Duodenal mucosa (tissue), 2 donors: ENCODE measurements around the gene GBX2.

ENCODE experiments used
- H3K27ac ChIP-seq: one replicate; pipeline ENCODE4 v1.7.0; 2013; ENCODE audit warnings: low read depth, low read length
- H3K27me3 ChIP-seq, 2 donors: one replicate each; pipeline ENCODE4 v1.7.0; 2013; ENCODE audit warnings: low read length in 2 of 2, control low read depth in 1 of 2; ENCODE audit not compliant: insufficient read depth in 2 of 2, control insufficient read depth in 1 of 2
- H3K36me3 ChIP-seq, 2 donors: one replicate each; pipeline ENCODE4 v1.7.0; 2013; ENCODE audit warnings: low read length in 2 of 2, control low read depth in 1 of 2; ENCODE audit not compliant: insufficient read depth in 2 of 2, control insufficient read depth in 1 of 2
- H3K4me1 ChIP-seq, 2 donors: one replicate each; pipeline ENCODE4 v1.7.0; 2013; ENCODE audit warnings: low read length in 2 of 2, control low read depth in 1 of 2; ENCODE audit not compliant: insufficient read depth in 2 of 2, control insufficient read depth in 1 of 2
- H3K4me3 ChIP-seq, 2 donors: one replicate each; pipeline ENCODE4 v1.7.0; 2013; ENCODE audit warnings: low read length in 2 of 2, low read depth in 1 of 2
- H3K9ac ChIP-seq, 2 donors: one replicate each; pipeline ENCODE4 v1.7.0; 2013; ENCODE audit warnings: low read length in 2 of 2, low read depth in 1 of 2
- H3K9me3 ChIP-seq, 2 donors: one replicate each; pipeline ENCODE4 v1.7.0; 2013; ENCODE audit warnings: low read length in 2 of 2, control low read depth in 1 of 2; ENCODE audit not compliant: control insufficient read depth in 1 of 2

Gene GBX2

GRCh38 chr2:236129935-236130334, 38.3 kb downstream of the GBX2 start:
- H3K4me1 ChIP-seq = no peaks in the 10 kb centered on the region
- no peak overlapping the region for H3K27ac ChIP-seq
- peaks cover 2 to 3% of the 10 kb centered on the region in 2 donors for H3K36me3 ChIP-seq
- no peaks in the 10 kb centered on the region for H3K27me3 ChIP-seq
- no peak overlapping the region for H3K4me3 ChIP-seq
- no peak overlapping the region for H3K9ac ChIP-seq
- H3K9me3 ChIP-seq = no peaks in the 10 kb centered on the region

DNA sequence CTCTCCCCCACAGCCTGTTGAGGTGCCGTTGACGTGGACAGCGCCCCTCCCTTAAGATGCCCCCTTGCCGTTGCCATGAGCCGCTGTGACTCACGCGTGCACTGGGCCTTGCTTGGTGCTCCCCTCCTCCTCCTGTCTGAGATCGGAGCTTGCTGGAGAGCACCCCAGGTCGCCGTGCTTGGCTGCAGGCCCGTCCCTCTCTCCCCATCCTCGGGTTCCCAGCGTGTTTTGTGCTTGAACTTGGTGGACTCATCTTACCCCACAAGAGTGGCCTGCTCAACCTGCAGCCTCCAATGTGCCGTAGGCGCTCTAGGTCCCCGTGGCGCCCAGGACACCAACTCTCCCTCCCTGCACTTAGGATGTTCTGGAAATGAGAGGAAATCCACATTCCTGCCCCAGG, 39.9 kb downstream of the GBX2 start:
- no peak overlapping the region for H3K27ac ChIP-seq
- H3K36me3 ChIP-seq = peaks cover 3 to 7% of the 10 kb centered on the region in 2 donors

DNA sequence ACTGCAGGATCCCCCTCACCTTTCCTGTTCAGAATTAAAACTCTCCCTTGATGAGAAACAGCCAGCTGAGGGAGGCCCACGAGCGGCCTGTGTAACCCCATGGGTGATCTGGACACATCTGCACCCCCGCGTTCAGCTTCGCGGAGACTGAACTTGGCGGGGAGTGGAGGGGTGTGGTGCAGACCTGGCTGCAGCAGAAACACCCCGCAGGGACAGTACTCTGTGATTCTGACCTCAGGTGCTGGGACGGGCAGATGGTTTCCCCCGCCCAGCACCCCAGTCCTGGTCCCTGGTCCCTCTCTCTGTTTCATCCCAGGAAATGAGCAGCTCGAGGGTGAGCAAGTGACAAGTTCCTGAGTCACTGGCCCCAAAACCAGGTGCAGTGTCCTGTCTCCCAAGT, 41.2 kb downstream of the GBX2 start:
- no peaks in the 10 kb centered on the region for H3K27me3 ChIP-seq
- H3K27ac ChIP-seq = no peak overlapping the region
- H3K36me3 ChIP-seq = peaks cover 3 to 14% of the 10 kb centered on the region in 2 donors
- H3K4me3 ChIP-seq = no peak overlapping the region
- H3K9ac ChIP-seq = no peak overlapping the region
- H3K4me1 ChIP-seq = no peaks in the 10 kb centered on the region
- H3K9me3 ChIP-seq = no peaks in the 10 kb centered on the region

More for the DNA sequence above, 39.9 kb downstream of the GBX2 start:
- Histone ChIP-seq H3K4me3 (no peak overlapping the region), H3K9me3 (no peaks in the 10 kb centered on the region), H3K9ac (no peak overlapping the region), H3K27me3 (no peaks in the 10 kb centered on the region), H3K4me1 (no peaks in the 10 kb centered on the region)

GRCh38 chr2:236125541-236125940, 42.6 kb downstream of the GBX2 start:
- Histone ChIP-seq H3K9me3 (no peaks in the 10 kb centered on the region), H3K27ac (no peak overlapping the region), H3K27me3 (no peaks in the 10 kb centered on the region), H3K36me3 (peaks cover 8 to 18% of the 10 kb centered on the region in 2 donors), H3K9ac (no peak overlapping the region), H3K4me3 (no peak overlapping the region), H3K4me1 (no peaks in the 10 kb centered on the region)

DNA sequence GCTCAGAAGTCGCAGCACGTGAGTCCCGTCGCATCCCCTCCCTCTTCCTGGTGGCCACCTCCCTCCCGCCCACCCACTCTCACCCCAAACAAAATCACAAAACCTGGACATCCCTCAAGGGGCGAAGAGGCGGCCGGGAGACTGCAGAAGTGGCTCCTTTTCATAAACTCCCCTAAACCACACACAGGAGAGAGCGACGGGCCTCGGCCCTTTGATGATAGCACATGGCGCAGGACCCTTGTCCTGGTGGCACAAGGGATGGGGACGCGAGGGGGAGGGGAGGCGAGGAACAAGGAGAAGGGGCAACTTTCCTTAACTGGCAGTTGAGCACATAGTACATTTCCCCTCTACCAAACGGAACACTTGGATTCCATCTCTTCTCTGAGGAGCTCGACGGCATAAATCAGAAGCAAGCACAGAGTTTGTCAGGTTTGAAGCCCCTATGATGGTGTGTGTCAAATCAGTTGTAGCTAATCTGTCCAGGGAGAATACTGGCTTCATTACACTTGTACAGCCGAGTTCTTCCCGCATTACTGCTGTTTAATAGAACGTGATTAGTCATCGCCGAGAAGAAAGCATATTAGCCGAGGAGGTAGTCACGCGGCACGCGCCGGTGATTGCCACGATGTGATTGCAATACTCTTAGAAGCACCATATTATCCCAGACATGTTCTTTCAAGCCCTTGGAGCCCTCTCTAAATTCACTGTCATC, 43.8 kb downstream of the GBX2 start:
- Histone ChIP-seq H3K4me1 (no peaks in the 10 kb centered on the region), H3K27me3 (no peaks in the 10 kb centered on the region), H3K36me3 (peaks cover 10 to 23% of the 10 kb centered on the region in 2 donors)

GRCh38 chr2:236123716-236124115, 44.5 kb downstream of the GBX2 start:
- no peak overlapping the region for H3K4me3 ChIP-seq
- no peaks in the 10 kb centered on the region for H3K27me3 ChIP-seq
- no peaks in the 10 kb centered on the region for H3K9me3 ChIP-seq
- H3K9ac ChIP-seq = no peak overlapping the region
- H3K27ac ChIP-seq = no peak overlapping the region
- peaks cover 10 to 23% of the 10 kb centered on the region in 2 donors for H3K36me3 ChIP-seq
- H3K4me1 ChIP-seq = no peaks in the 10 kb centered on the region

More for the DNA sequence above, 43.8 kb downstream of the GBX2 start:
- H3K9ac ChIP-seq = no peak overlapping the region
- H3K27ac ChIP-seq = no peak overlapping the region
- H3K4me3 ChIP-seq = no peak overlapping the region
- no peaks in the 10 kb centered on the region for H3K9me3 ChIP-seq

- Histone ChIP-seq H3K36me3 (peaks cover 10 to 23% of the 10 kb centered on the region in 2 donors), H3K4me1 (no peaks in the 10 kb centered on the region), H3K9me3 (no peaks in the 10 kb centered on the region), H3K27ac (no peak overlapping the region), H3K9ac (no peak overlapping the region), H3K4me3 (no peak overlapping the region), H3K27me3 (no peaks in the 10 kb centered on the region)
These were observed 46.0 kb downstream of the GBX2 start for GRCh38 chr2:236122236-236122635.

GRCh38 chr2:236121546-236121945, 46.6 kb downstream of the GBX2 start:
- H3K9me3 ChIP-seq = no peaks in the 10 kb centered on the region
- no peak overlapping the region for H3K9ac ChIP-seq
- H3K4me1 ChIP-seq = no peaks in the 10 kb centered on the region
- peaks cover 8 to 23% of the 10 kb centered on the region in 2 donors for H3K36me3 ChIP-seq
- H3K27me3 ChIP-seq = no peaks in the 10 kb centered on the region
- no peak overlapping the region for H3K27ac ChIP-seq
- H3K4me3 ChIP-seq = no peak overlapping the region

- Histone ChIP-seq H3K9me3 (no peaks in the 10 kb centered on the region), H3K36me3 (peaks cover 8 to 23% of the 10 kb centered on the region in 2 donors), H3K4me1 (no peaks in the 10 kb centered on the region), H3K27me3 (no peaks in the 10 kb centered on the region), H3K4me3 (no peak overlapping the region), H3K9ac (no peak overlapping the region), H3K27ac (no peak overlapping the region)
These were observed 47.4 kb downstream of the GBX2 start for GRCh38 chr2:236120829-236121228.

- Histone ChIP-seq H3K4me1 (no peaks in the 10 kb centered on the region), H3K9me3 (no peaks in the 10 kb centered on the region), H3K27ac (no peak overlapping the region), H3K27me3 (no peaks in the 10 kb centered on the region), H3K9ac (no peak overlapping the region), H3K36me3 (peaks cover 8 to 23% of the 10 kb centered on the region in 2 donors), H3K4me3 (no peak overlapping the region)
These were observed 48.0 kb downstream of the GBX2 start for GRCh38 chr2:236120141-236120601.
